HG02973 (cell line): ENCODE data around the gene MPC1.
"Not testable (repeated sequence)": the region's sequence is repeated elsewhere in the genome, so short reads cannot be mapped to it uniquely, and the experiment has no call there.

Source experiments
- ATAC-seq: cut with Tn5 transposase; IDR thresholded peaks from one replicate; pipeline ENCODE4 v1.9.1; 2021; ENCODE audit warnings: moderate library complexity; ENCODE audit not compliant: unreplicated experiment

The MPC1 gene

DNA sequence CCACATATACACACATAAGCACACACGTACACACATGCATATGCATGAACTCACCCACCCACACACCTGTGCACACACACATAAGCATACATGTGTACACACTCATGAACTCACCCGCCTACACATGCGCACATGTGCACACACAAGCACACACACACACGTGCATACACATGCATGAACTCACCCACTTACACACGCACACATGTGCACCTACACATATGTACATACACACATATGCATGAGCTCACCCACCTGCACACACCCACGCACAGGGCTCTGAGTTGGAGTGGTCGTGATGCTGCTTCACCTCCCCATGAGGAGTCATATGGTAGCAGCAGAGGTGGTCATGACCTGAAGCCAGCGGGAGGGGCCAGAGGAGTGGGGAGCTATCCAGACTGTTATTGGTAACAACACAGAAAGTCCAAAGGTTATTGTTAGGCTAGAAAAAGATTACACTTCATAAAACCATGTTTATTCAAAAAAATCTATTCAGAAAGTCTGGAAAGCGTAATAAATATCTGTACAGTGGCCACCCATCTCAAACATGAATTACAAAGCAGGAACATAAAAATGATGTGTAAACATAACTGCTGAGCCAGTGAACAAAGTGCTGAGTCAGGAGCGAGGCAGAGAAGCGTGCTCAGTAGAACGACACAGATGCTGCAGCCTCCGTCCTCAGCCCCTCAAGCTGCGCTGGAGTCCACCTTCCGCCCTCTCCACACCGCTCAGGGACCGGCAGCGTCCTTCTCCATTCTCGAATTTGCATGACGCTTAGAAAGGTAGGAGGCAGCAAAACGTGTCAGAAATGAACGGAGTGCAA, 26.4 kb upstream of the MPC1 start:
- ATAC-seq, result no peak

DNA sequence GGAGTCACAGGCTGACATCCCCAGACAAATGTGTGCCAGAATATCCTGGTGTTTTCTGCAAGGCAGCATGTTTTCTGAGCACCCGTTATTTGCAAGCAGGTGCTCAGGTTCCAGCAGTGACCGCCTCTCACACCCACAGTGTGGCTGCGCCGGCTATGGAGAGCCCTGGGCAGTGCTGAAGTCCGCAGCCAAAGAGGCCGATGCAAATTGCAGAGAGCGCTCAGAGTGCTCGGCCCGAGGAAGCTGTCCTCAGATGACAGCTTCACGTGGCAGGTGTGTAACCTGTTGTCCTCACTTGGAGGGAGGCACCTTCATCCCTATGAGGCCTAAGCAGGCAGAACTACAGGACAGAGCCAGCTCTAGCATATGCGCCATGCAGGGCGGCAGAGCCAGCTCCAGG, 23.5 kb upstream of the MPC1 start:
- no peak for ATAC-seq

DNA sequence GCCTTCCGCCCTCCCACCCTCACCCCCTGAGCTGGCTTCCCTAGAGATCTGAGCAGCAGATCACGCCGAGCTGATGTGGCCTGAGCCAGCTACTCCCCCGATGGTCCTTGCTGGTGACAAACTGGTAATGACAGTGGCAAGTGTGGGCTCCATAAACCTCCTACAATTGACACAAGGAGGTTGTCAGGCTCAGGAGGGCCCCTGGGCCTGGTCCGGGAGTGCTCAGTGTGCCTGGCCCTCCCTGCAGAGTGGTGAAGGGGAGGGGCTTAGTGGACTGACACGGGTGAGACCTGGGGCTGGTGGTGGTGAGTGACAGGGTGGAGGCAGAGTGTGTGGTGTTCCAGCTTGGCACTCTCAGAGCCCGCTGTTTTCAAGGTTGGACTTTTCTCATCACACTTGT, 22.6 kb upstream of the MPC1 start:
- no peak for ATAC-seq

DNA sequence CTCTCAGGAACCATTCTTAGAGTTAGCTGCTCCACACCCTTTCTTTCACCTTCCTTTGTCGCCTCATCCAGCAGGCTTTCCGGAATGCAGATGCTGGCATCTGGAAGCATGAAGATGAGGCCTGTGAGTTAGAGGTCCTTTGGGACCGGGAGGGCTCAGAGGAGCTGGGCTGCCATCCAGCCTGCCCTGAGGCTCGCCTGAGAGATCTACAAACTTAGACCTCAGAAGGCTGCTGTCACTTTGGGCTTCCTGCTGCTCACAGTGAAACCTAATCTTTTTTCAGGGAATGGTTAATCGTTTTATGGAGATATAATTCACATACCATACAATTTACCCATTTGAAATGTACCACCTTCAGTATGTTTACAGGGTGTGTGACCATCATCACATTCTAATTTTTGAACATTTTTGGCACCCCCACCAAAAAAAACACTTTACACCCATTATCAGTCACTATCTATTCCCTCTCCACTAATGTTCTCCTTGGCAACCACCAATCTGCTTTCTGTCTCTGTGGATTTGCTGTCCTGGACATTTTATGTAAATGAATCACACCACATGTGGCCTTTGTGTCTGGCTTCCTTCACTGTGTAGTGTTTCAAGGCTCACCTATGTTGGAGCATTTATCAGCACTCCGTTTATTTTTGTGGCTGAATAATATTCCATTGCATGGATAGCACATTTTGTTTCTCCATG, 20.0 kb upstream of the MPC1 start:
- ATAC-seq, result no peak

DNA sequence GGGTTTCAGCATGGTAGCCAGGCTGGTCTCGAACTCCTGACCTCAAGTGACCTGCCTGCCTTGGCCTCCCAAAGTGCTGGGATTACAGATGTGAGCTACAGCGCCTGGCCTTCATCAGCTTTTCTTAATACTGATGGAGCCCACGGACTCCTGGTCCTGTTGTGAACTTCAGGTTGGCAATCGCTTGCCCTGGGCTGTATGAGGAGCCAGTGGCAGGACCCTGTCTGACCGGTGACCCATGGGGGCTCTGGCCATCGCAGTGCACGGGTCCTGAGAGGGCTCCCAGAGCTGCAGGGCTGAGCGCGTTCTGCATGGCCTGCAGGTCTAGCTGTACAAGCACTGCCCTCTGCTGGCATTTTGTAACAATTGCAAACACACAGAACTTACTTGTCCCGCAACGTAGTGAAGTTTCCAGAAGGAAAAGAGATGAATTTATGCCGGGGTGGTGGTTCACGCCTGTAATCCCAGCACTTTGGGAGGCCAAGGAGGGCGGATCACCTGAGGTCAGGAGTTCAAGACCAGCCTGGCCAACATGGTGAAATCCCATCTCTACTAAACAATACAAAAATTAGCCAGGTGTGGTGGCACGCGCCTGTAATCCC, 18.0 kb upstream of the MPC1 start:
- ATAC-seq, result peak; percentile 77

DNA sequence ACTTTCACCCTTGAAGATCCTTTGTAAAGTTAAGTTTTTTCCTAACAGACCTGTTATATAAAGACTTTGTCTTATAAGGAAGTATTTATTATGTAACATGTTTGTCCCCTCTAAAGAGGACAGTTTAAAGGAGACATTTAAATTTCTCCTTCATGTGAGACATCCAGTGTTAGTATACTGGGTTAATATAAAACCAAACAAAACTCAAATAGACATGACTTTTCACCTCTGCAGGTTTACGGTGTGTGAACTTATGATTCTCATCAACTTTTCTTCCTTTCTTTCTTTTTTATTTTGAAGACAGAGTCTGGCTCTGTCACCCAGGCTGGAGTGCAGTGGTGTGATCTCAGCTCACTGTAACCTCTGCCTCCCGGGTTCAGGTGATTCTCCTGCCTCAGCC, 17.4 kb upstream of the MPC1 start:
- ATAC-seq, result no peak

DNA sequence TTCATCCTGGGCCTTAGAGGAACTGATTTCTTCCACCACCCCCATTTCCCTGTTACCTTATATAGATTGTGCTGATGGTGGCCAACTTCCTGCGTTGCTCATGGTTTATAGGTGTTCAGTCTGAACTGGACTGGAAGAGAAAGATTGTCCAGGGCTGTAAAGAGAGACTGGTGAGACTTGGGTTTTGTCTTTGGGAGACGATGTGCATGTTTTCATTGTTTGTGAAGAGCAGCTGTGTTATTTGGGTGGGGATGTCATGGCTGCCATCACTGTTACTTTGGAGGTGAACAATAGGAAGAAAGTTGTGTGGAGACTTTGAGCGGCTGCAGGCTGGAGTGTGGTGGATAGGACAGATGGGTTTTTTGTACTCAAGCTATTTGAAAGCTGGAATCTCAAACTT, 15.6 kb upstream of the MPC1 start:
- no peak for ATAC-seq

DNA sequence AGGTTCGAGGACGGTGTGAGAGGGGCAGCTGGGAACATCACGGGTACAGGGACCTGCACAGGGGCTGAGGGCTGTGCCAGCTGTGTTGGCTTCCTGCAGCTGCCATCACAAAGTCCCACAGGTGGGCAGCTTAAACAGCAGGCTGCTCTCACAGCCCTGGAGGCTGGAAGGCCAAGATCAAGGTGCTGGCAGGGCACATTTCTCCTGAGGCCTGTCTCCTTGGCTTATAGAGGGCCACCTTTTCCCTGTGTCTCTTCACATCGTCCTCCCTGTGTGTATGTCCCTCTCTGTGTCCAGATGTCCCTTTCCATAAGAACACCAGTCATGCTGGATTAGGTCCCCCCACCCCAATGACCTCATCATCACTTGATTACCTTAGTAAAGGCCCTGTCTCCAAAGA, 15.1 kb upstream of the MPC1 start:
- no peak for ATAC-seq

DNA sequence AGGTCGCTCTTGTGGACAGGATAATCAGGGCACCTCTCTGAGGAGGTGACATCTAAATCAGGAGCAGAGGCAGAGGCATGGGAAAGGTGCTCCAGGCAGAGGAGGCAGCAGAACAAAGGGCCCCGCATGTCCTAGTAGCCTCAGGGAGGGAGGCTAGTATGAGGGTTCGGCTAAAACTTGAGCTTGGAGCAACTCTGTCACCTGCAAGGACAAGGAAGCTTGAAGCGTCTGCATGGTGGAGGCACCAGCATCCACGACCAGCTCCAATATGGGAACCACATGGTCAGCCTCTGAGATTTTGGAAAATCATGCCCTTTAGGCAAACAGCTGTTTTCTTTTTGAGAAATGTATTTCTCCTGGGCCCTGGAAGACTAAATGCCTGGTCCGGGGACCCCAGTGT, 13.0 kb upstream of the MPC1 start:
- no peak for ATAC-seq

DNA sequence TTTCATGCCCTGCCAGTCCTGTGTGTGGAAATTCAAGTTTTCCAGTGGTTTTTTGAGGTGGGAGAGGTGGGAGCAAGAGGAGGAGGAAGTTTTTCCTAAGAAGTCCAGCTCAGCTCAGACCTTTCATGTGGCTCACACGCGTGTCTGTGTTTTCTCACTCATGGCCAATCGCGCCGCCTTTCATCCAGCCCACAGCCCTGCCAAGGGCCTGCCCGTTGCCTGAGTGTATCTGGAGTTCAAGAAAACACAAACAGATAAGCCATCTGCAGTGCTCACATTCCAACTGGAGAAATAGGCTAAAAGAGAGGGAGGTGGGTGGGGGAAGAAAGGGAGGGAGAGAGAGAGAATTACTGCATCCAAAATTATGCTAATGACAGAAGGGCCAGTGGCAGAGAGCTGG, 12.6 kb upstream of the MPC1 start:
- no peak for ATAC-seq

DNA sequence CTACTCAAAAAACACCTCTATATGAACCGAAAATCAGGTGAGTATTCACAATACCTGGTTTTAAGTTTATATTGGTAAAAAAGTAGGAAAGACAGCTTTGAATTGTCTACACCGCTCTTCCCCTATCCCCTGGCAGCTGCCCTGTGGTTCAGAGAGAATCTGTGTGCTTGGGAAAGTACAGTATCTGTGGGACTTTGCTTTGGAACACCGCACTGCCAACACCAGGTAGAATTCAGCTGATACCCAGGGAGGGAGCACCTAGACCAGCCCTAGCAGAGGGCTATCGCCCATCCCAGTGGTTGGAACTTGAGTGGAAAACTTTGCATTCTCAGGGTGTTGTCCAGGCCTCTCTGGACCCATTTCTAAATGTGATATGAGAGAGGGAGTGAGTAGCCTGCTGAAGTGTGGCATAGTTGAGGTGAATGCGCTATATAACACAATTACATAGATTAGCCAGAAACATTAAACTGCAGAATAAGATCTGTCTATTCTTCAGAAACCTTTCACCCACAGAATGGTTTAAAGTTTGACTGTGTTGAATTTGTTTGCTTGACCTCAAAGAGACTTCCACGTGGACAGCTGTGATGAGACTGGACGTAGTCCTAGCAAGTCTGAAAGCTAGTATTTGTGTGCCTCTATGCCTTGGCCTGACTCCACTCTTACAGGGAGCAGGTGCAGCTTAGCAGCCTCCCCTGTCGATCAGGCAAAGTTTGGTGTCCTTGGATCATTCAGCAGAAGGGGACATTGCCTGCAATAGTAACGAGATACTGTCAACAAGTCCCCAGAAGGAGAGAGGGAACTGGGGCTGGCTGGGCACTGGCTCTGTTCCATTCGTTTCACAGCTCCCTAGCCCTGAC, 11.5 kb upstream of the MPC1 start:
- ATAC-seq, result no peak

DNA sequence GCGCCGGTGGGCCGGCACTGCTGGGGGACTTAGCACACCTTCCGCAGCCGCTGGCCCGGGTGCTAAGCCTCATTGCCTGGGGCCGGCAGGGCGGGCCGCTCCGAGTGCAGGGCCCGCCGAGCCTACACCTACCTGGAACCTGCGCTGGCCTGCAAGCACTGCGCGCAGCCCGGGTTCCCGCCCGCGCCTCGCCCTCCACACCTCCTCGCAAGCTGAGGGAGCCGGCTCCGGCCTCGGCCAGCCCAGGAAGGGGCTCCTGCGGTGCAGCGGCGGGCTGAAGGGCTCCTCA, 10.7 kb upstream of the MPC1 start:
- ATAC-seq, result no peak

DNA sequence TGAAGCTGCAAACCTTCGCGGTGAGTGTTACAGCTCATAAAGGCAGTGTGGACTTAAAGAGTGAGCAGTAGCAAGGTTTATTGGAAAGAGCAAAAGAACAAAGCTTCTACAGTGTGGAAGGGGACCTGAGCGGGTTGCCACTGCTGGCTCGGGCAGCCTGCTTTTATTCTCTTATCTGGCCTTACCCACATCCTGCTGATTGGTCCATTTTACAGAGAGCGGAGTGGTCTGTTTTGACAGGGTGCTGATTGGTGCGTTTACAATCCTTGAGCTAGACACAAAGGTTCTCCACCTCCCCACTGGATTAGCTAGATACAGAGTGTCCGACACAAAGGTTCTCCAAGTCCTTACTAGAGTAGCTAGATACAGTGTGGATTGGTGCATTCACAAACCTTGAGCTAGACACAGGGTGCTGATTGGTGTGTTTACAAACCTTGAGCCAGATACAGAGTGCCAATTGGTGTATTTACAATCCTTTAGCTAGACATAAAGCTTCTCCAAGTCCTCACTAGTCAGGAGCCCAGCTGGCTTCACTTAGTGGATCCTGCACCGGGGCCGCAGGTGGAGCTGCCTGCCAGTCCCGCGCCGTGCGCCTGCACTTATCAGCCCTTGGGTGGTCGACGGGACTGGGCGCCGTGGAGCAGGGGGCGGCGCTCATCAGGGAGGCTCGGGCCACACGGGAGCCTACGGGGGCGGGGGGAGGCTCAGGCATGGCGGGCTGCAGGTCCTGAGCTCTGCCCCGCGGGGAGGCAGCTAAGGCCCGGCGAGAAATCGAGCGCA, 10.2 kb upstream of the MPC1 start:
- not testable (repeated sequence) for ATAC-seq

DNA sequence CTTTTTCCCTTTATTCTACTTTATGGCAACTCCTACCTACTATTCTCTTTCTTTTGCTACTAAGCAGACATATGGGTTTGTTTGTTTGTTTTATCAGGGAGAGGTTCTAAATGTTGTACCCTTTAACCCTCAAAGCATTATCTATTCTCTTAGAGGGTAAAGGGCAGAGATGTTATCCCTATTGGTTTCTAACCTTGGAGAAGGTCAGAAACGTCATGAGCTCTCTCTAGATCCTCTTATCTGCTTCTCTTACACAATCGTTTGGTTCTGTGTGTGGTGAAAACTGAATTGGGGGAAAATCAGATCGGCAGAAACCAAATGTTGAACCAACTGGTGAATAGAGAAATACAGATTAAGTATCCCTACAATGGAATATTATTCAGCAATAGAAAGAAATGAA, 6.4 kb upstream of the MPC1 start:
- ATAC-seq, result no peak

DNA sequence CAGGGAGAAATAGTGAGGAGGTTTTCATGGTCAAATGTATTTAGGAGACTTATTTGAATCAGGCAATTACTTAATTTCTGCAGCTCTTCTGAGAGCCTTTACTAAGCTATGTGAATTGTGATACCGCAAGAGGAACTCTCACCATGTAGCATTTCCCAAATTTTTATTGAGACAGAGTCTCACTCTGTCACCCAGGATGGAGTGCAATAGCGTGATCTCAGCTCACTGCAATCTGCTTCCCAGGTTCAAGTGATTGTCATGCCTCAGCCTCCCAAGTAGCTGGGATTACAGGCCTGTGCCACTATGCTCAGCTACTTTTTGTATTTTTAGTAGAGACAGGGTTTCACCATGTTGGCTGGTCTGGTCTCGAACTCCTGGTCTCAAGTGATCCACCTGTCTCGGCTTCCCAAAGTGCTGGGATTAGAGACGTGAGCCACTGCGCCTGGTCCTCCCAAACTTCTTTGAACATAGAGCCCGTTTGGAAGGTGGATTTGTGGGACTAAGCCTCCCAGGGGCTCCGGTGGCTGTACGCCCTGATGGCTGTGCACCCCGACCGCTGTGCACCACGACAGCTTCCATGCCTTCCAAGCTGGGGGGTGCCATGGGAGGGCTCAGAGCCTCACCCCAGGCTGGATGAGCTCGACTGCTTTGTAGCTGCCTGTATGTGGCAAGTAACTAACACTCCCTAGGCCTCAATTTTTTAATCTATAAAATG, 5.7 kb upstream of the MPC1 start:
- ATAC-seq, result no peak

DNA sequence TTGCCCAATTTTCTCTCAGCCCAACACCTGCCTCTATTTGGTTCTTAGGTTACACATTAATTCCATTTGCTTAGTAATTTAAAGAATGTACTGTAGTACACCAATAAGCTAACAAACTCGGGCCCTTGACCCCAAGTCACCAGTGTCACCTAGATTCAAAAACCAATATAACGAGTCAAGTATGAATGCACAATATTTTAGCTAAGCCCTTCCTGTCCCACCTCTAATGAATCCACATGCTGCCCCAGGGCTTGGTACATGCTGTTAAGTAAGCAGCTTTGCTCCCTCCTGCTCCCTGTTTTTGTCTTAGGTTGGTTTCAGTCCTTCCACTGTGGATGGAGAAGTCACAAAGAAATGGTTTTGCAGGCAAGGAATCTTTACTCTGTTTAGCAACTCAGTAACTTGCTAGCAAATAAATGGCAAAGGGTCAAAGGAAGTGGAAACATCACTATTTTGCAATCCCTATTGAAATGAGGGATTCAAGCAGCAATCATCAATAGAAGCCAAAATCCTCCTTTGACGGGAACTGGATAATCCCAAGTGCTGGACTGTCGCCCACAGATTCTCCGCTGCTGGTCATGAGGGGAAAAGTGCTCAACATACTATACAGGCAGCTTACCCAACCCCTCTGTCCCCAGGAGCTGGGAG, 5.0 kb upstream of the MPC1 start:
- no peak for ATAC-seq

DNA sequence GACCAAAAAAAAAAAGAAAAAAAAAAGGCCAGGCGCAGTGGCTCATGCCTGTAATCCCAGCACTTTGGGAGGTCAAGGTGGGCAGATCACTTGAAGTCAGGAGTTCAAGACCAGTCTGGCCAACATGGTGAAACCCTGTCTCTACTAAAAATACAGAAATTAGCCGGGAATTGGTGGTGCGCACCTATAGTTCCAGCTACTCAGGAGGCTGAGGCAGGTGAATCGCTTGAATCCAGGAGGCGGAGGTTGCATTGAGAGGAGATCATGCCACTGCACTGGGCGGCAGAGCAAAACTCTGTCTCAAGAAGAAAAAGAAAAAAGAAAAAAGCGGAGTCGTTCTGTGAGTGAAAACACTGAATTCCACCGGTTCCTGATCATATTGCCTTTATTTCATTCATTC, 4.4 kb upstream of the MPC1 start:
- not testable (repeated sequence) for ATAC-seq

DNA sequence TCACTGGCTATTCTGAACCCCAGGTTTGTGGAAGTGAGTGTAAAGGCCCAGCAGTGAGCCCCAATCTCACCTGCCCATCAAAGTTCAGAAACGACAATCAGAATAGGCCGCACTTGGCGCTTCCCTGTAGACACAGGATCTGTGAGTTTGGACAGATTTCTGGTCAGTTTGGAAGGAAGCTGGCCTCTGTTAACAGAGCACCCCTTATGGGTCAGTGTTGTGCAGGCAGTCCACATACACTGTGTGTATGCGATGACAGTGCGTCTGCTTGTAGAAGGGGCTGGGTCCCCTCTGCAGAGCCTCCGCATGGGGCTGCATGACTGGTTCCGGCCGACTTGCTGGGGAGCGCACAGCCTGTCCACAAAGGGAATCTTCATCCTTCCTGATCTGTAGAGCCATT, 3.4 kb upstream of the MPC1 start:
- no peak for ATAC-seq

DNA sequence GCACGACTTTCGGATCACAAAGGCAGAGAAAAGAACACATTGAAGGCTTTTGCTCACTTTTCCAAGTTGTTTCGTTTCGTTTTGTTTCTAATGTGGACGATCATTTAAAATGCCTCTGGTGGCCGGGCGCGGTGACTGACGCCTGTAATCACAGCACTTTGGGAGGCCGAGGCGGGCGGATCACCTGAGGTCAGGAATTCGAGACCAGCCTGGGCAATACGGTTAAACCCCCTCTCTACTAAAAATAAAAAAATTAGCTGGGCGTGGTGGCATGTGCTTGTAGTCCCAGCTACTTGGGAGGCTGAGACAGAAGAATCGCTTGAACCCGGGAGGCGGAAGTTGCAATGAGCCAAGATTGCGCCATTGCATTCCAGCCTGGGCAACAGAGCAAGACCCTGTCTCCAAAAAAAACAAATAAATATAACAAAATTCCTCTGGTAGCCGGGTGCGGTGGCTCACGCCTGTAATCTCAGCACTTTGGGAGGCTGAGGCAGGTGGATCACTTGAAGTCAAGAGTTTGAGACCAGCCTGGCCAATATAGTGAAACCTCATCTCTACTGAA, 1.1 kb upstream of the MPC1 start:
- ATAC-seq, result peak; percentile 0
